GM19240 (cell line): ENCODE measurements around the gene COL16A1.

Source experiments
- DNase-seq: peaks from one replicate; pipeline ENCODE4 v3.0.0; 2011; ENCODE audit warnings: low spot score; ENCODE audit not compliant: insufficient read length

COL16A1 gene

GRCh38 chr1:31703431-31704270 lies at the start of gene COL16A1:
TSS of gene COL16A1 (minus strand) at chr1:31704017. CDS start at chr1:31702193, 1,824 bp downstream.
- DNase-seq: no peak

GRCh38 chr1:31752952-31753475 lies 49.2 kb upstream of the COL16A1 start:
- DNase-seq: no peak

GRCh38 chr1:31752258-31752657 lies 48.4 kb upstream of the COL16A1 start:
- DNase-seq: no peak

- DNase-seq: no peak
Measured at GRCh38 chr1:31751822-31752241, 48.0 kb upstream of the COL16A1 start.

- DNase-seq: no peak
Measured at GRCh38 chr1:31750858-31751510, 47.2 kb upstream of the COL16A1 start.

GRCh38 chr1:31749785-31750735 lies 46.2 kb upstream of the COL16A1 start:
- DNase-seq: no peak

- DNase-seq: no peak
Measured at GRCh38 chr1:31748365-31748764, 44.5 kb upstream of the COL16A1 start.

- no peak for DNase-seq
Measured at GRCh38 chr1:31747304-31747703, 43.5 kb upstream of the COL16A1 start.

GRCh38 chr1:31746687-31747086 lies 42.9 kb upstream of the COL16A1 start:
- no peak for DNase-seq

GRCh38 chr1:31745946-31746670 lies 42.3 kb upstream of the COL16A1 start:
- no peak for DNase-seq

- DNase-seq: peak; percentile 83
Measured at GRCh38 chr1:31745096-31745945, 41.5 kb upstream of the COL16A1 start.

GRCh38 chr1:31744165-31744888 lies 40.5 kb upstream of the COL16A1 start:
- peak; percentile 77 for DNase-seq

GRCh38 chr1:31742462-31743212 lies 38.8 kb upstream of the COL16A1 start:
- DNase-seq: no peak

- no peak for DNase-seq
Measured at GRCh38 chr1:31739346-31739745, 35.5 kb upstream of the COL16A1 start.

GRCh38 chr1:31736675-31737074 lies 32.9 kb upstream of the COL16A1 start:
- DNase-seq: no peak

- DNase-seq: no peak
Measured at GRCh38 chr1:31735571-31735970, 31.8 kb upstream of the COL16A1 start.

GRCh38 chr1:31734582-31735107 lies 30.8 kb upstream of the COL16A1 start:
- DNase-seq: no peak
